Transverse colon (tissue), 4 donors: ENCODE measurements around the gene CSDE1. TPM values are rescaled to one million over a fixed set of nuclear protein-coding genes. Genes with fewer than 3 reads are reported as not detected.

ENCODE experiments used
- DNase-seq: peaks from one replicate; pipeline ENCODE4 v3.0.0-alpha.2; 2019
- H3K27ac ChIP-seq, 4 donors: fragments of 200-600 bp; sonication (generic); 2 replicates each; pipeline ENCODE4 v1.5.1; 2016 to 2018; ENCODE audit warnings: inconsistent platforms in 4 of 4
- H3K27me3 ChIP-seq: fragments of 200-600 bp; sonication (generic); 2 replicates; pipeline ENCODE4 v1.5.1; 2017; ENCODE audit warnings: inconsistent platforms
- H3K36me3 ChIP-seq, 4 donors: fragments of 200-600 bp; sonication (generic); 2 replicates each; pipeline ENCODE4 v1.5.1; 2017 to 2019; ENCODE audit warnings: inconsistent platforms in 4 of 4
- H3K4me1 ChIP-seq, 4 donors: fragments of 200-600 bp; sonication (generic); 2 replicates each; pipeline ENCODE4 v1.5.1; 2017 to 2020; ENCODE audit warnings: inconsistent platforms in 4 of 4
- H3K4me3 ChIP-seq, 4 donors: fragments of 200-600 bp; sonication (generic); 1 replicate in 1 of 4; 2 replicates in 3 of 4; pipeline versions ENCODE4 v1.5.1 to v1.6.1; 2017 to 2019; ENCODE audit warnings: inconsistent platforms in 4 of 4
- H3K9me3 ChIP-seq, 2 donors: fragments of 200-600 bp; sonication (generic); 2 replicates each; pipeline ENCODE4 v1.5.1; 2017 to 2019; ENCODE audit warnings: inconsistent platforms in 2 of 2
- CTCF ChIP-seq, 5 experiments: fragments of 200-600 bp in 3 of 5; fragments of 450-650 bp in 2 of 5; sonication (generic) in 3 of 5; IDR thresholded peaks; 1 replicate in 2 of 5; 2 replicates in 3 of 5; pipeline ENCODE4 v1.5.1; 2016 to 2017; ENCODE audit warnings: antibody characterized with exemption in 5 of 5, inconsistent platforms in 3 of 5, mild to moderate bottlenecking in 2 of 5, moderate library complexity in 1 of 5
- EP300 ChIP-seq: sonication (generic); formaldehyde crosslinking; IDR thresholded peaks from one replicate; pipeline ENCODE4 v1.6.1; 2017; ENCODE audit warnings: antibody characterized with exemption, low read depth
- POLR2A ChIP-seq: fragments of 450-650 bp; IDR thresholded peaks from one replicate; pipeline ENCODE4 v1.6.1; 2016; ENCODE audit warnings: antibody characterized with exemption, mild to moderate bottlenecking, moderate library complexity
- POLR2AphosphoS5 ChIP-seq, 3 donors: sonication (generic); formaldehyde crosslinking; IDR thresholded peaks; one replicate each; pipeline ENCODE4 v1.6.1; 2016; ENCODE audit warnings: antibody characterized with exemption in 3 of 3
- WGBS, 2 donors: methylation state at CpG; one replicate each; pipeline ENCODE4 v1.1.5; 2018; ENCODE audit warnings: low coverage in 1 of 2; 5-methylcytosine and 5-hydroxymethylcytosine counted together
- in situ Hi-C, 4 donors: fragments of 200-750 bp; cut with MboI; loops; one replicate each; pipeline versions ENCODE4 v1.15.0 to v1.15.1; 2017; ENCODE audit warnings: low sequenced_read_pairs in 3 of 4, low pct_ligation_motif_present in 1 of 4, low pct_unique_long_range_greater_than_20kb in 1 of 4
- intact Hi-C: fragments of 100-400 bp; cut with DNase I; formaldehyde crosslinking; loops from one replicate; pipeline ENCODE4 v1.15.1; 2023; ENCODE audit warnings: low total_unique reads
- total RNA-seq, 4 donors: library from RNA; depleted of rRNA; stranded (reverse); fragments of >200 nt; gene quantifications; one replicate each; pipeline ENCODE4 v1.1.0, GENCODE V29; 2016

Gene CSDE1
- total RNA-seq, 4 donors from 2014 or later, result 264 to 1,040 (median 739) TPM

DNA sequence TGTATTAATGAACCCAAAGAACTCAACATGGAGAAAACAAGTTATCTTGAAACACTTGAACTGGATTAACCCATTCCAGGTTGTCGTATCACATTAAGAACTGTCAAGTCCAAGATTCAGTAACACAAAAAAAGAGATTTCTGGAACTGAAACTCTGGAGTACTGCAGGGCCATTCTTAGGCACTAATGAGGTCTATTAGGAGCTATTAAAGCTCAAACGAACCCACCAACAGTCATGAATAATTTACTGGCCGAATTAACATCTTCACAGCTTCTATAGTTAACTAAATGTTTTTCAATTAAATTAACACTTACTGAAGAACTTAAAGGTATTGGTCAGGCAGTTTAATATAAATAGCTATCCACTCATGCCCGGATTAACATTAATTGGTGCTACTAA lies 4.6 kb downstream of the CSDE1 start:
- Histone ChIP-seq H3K4me1 (peaks cover 32 to 80% (median 60%) of the 10 kb centered on the region in 4 donors), H3K27ac (no peak overlapping the region), H3K36me3 (peaks cover 0 to 15% (median 7%) of the 10 kb centered on the region in 4 donors), H3K27me3 (no peaks in the 10 kb centered on the region), H3K9me3 (no peaks in the 10 kb centered on the region), H3K4me3 (no peak overlapping the region)
- intact Hi-C loops (no loop called here), in situ Hi-C loops (no loop called here)
- TF ChIP-seq EP300 (no peak), POLR2A (no peak), POLR2AphosphoS5 (IDR thresholded peaks at IDR 0.05) (no peak), CTCF (IDR thresholded peaks at IDR 0.05) (no peak)
- no peak for DNase-seq
- 64 to 65% methylated on average over 4 of the region's 4 CpGs for WGBS, 2 donors

DNA sequence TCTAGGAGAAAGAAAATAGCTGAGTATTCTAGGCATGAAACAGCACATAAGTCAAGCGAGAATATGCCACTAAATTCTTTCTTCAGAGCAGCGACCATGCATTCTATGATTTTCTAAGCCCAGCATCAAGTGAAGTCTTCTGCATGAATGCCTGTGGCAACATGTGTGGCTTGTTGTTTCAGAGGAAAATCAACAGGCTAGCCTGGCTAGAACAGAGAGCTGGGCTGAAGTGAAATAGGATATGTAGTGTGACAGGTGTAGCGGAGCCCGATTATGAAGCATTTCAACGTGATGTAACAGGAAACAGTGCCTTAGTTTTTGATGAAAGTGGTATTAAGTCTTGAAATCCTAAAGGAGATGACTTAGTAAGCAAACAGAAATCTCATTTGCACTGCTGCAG lies 7.0 kb downstream of the CSDE1 start:
- H3K4me3 ChIP-seq, result no peak overlapping the region
- 59 to 70% methylated on average over 5 of the region's 5 CpGs for WGBS, 2 donors

DNA sequence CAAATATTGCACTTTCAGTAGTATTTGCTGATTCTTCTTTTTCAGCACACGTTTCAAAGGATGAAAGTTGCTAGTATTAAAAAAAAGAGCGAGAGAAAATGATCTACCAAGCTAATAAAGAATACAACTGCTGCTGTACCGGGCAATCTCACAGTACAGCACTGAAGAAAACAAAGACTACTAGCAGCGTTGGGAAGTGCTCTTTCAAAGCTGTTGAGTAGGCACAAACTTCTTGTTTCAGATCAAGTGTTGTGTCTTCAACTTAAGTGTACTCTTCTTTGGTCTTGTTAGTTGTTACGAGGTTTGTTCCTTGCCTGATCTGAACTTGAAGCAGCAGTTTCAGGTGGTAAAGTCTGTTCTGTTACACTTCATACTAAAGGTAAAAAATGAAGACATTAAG lies 7.9 kb downstream of the CSDE1 start:
- peaks cover 0 to 36% (median 12%) of the 10 kb centered on the region in 4 donors for H3K36me3 ChIP-seq
- intact Hi-C loops (no loop called here), in situ Hi-C loops (no loop called here)
- no peak overlapping the region for H3K27ac ChIP-seq
- no peaks in the 10 kb centered on the region for H3K9me3 ChIP-seq
- WGBS, 2 donors, result 59 to 79% methylated on average over 5 of the region's 5 CpGs
- peaks cover 24 to 76% (median 38%) of the 10 kb centered on the region in 4 donors for H3K4me1 ChIP-seq
- H3K4me3 ChIP-seq, result no peak overlapping the region
- TF ChIP-seq EP300 (no peak), POLR2AphosphoS5 (IDR thresholded peaks at IDR 0.05) (no peak), POLR2A (no peak), CTCF (IDR thresholded peaks at IDR 0.05) (no peak)
- no peaks in the 10 kb centered on the region for H3K27me3 ChIP-seq
- no peak for DNase-seq

More for the DNA sequence above, 7.0 kb downstream of the CSDE1 start:
- in situ Hi-C loops (no loop called here), intact Hi-C loops (no loop called here)
- TF ChIP-seq POLR2AphosphoS5 (IDR thresholded peaks at IDR 0.05) (no peak), POLR2A (no peak), EP300 (no peak), CTCF (IDR thresholded peaks at IDR 0.05) (no peak)
- DNase-seq, result no peak
- Histone ChIP-seq H3K9me3 (no peaks in the 10 kb centered on the region), H3K36me3 (peaks cover 0 to 31% (median 9%) of the 10 kb centered on the region in 4 donors), H3K27ac (no peak overlapping the region), H3K4me1 (peaks cover 29 to 86% (median 48%) of the 10 kb centered on the region in 4 donors), H3K27me3 (no peaks in the 10 kb centered on the region)

- no peak for TF ChIP-seq CTCF (IDR thresholded peaks at IDR 0.05)
- TF ChIP-seq EP300, result no peak
- TF ChIP-seq POLR2AphosphoS5 (IDR thresholded peaks at IDR 0.05), result no peak
- no peak for TF ChIP-seq POLR2A
- Histone ChIP-seq H3K27ac (no peak overlapping the region), H3K4me1 (peaks cover 2 to 44% (median 14%) of the 10 kb centered on the region in 4 donors), H3K36me3 (peaks cover 0 to 39% (median 13%) of the 10 kb centered on the region in 4 donors), H3K9me3 (no peaks in the 10 kb centered on the region), H3K4me3 (no peak overlapping the region), H3K27me3 (no peaks in the 10 kb centered on the region)
- DNase-seq, result no peak
- in situ Hi-C loops (no loop called here), intact Hi-C loops (no loop called here)
- WGBS, 2 donors, result 71 to 76% methylated on average over 6 of the region's 6 CpGs
Measured at GRCh38 chr1:114746450-114747121, 11.2 kb downstream of the CSDE1 start.
